ENCODE data around the gene EPHA3.

Gene EPHA3

DNA sequence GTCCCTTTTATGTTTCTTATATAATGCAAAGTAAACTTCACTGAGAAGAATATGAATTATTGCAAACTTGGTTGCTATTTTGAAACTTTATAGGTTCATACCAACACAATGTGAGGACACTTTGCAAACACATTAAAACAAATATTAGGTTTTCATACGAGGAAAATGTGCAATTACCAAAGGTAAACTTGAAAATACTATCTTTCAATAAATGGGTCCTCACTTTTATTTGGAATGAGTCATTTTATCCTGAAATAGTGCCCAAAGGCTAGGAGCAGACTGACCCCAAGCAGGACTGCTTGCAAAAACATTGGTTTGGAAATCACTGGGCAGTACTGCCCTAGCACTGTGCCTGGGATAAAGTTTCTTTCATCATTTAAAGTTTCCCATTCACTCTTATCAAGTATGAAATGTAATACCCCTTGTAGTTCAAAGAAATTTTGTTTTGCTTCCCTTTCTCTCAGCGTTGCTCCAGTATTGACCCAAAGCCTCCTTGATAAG is 396.5 kb downstream of the EPHA3 start:
- DNase-seq (ENCODE audit: low read depth in 1 of 2, low spot score in 1 of 2): no peak
- H3K27ac ChIP-seq (replicated peaks): no peak overlapping the region
- no peak overlapping the region for H3K4me3 ChIP-seq (replicated peaks; ENCODE audit: insufficient read depth, low read length)
- no peaks in the 10 kb centered on the region for H3K27me3 ChIP-seq (ENCODE audit: insufficient read depth, poor library complexity, severe bottlenecking)
- TF ChIP-seq SPI1 (IDR thresholded peaks at IDR 0.05; ENCODE audit: borderline replicate concordance, low read depth) (no peak), POLR2AphosphoS5 (IDR thresholded peaks at IDR 0.05; ENCODE audit: low read depth) (no peak), GABPA (IDR thresholded peaks at IDR 0.05; ENCODE audit: low read depth) (no peak)
- TF ChIP-seq, protein P1, sequence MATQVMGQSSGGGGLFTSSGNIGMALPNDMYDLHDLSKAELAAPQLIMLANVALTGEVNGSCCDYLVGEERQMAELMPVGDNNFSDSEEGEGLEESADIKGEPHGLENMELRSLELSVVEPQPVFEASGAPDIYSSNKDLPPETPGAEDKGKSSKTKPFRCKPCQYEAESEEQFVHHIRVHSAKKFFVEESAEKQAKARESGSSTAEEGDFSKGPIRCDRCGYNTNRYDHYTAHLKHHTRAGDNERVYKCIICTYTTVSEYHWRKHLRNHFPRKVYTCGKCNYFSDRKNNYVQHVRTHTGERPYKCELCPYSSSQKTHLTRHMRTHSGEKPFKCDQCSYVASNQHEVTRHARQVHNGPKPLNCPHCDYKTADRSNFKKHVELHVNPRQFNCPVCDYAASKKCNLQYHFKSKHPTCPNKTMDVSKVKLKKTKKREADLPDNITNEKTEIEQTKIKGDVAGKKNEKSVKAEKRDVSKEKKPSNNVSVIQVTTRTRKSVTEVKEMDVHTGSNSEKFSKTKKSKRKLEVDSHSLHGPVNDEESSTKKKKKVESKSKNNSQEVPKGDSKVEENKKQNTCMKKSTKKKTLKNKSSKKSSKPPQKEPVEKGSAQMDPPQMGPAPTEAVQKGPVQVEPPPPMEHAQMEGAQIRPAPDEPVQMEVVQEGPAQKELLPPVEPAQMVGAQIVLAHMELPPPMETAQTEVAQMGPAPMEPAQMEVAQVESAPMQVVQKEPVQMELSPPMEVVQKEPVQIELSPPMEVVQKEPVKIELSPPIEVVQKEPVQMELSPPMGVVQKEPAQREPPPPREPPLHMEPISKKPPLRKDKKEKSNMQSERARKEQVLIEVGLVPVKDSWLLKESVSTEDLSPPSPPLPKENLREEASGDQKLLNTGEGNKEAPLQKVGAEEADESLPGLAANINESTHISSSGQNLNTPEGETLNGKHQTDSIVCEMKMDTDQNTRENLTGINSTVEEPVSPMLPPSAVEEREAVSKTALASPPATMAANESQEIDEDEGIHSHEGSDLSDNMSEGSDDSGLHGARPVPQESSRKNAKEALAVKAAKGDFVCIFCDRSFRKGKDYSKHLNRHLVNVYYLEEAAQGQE (IDR thresholded peaks at IDR 0.05; ENCODE audit: insufficient replicate concordance, low read depth): no peak
- TF ChIP-seq, protein P2, sequence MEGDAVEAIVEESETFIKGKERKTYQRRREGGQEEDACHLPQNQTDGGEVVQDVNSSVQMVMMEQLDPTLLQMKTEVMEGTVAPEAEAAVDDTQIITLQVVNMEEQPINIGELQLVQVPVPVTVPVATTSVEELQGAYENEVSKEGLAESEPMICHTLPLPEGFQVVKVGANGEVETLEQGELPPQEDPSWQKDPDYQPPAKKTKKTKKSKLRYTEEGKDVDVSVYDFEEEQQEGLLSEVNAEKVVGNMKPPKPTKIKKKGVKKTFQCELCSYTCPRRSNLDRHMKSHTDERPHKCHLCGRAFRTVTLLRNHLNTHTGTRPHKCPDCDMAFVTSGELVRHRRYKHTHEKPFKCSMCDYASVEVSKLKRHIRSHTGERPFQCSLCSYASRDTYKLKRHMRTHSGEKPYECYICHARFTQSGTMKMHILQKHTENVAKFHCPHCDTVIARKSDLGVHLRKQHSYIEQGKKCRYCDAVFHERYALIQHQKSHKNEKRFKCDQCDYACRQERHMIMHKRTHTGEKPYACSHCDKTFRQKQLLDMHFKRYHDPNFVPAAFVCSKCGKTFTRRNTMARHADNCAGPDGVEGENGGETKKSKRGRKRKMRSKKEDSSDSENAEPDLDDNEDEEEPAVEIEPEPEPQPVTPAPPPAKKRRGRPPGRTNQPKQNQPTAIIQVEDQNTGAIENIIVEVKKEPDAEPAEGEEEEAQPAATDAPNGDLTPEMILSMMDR (IDR thresholded peaks at IDR 0.05; ENCODE audit: insufficient read depth, low read length): no peak

DNA sequence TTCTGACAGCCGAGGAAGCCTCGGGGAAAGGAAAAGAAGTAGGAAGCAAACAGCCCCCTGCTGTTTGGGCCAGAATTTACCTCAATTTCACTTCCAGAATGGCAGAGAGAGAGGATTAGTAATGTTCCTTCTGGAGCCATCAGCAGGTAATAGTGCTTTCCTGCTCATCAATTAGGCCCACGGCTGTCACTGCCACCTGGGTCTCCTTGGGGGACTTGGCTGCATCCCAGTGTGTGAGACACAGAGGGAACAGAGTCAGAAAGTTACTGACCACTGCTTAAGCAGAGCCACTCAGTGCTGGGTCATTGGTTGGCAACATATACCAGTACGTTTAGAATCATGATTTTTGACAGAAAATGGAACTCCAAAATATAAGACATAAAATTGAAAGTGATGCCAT is 397.0 kb downstream of the EPHA3 start:
- TF ChIP-seq POLR2AphosphoS5 (IDR thresholded peaks at IDR 0.05; ENCODE audit: low read depth): no peak
- TF ChIP-seq GABPA (IDR thresholded peaks at IDR 0.05; ENCODE audit: low read depth): no peak
- TF ChIP-seq SPI1 (IDR thresholded peaks at IDR 0.05; ENCODE audit: borderline replicate concordance, low read depth): no peak
- TF ChIP-seq, protein P2 (IDR thresholded peaks at IDR 0.05; ENCODE audit: insufficient read depth, low read length): no peak
- TF ChIP-seq, protein P1 (IDR thresholded peaks at IDR 0.05; ENCODE audit: insufficient replicate concordance, low read depth): no peak
- no peak for DNase-seq (ENCODE audit: low read depth in 1 of 2, low spot score in 1 of 2)
- H3K27me3 ChIP-seq (ENCODE audit: insufficient read depth, poor library complexity, severe bottlenecking): no peaks in the 10 kb centered on the region
- H3K27ac ChIP-seq (replicated peaks): no peak overlapping the region
- H3K4me3 ChIP-seq (replicated peaks; ENCODE audit: insufficient read depth, low read length): no peak overlapping the region

DNA sequence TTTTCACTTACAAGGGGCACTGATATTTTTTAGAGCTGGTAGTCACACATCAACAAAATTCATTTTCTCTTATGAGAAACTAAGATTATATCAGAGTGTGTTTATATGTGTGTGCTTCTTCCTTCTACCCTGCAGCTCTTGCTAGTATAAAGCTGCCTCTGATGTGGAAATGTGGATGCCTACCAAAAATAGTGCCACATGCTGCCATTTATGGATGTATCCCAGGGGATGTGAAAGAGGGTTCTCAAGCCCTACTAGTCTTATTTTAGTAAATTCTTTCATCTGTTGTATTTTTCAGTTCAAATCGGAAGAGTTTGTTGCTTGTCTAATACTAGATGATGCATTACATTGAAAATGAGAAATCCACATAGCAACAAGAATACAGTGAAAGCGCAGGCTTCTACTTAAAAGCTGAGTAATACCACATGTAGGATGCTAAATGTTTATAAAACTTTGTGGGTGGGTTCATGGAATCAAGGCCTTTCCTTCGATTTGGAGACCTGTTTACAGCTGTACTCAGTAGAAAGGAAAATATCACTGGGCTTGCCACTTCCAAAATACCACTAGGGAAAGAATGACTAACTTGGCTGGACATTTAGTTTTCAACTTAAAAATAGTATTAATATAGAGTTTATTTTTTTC is 399.2 kb downstream of the EPHA3 start:
- Histone ChIP-seq H3K27me3 (ENCODE audit: insufficient read depth, poor library complexity, severe bottlenecking) (no peaks in the 10 kb centered on the region), H3K27ac (replicated peaks) (no peak overlapping the region), H3K4me3 (replicated peaks; ENCODE audit: insufficient read depth, low read length) (no peak overlapping the region)
- DNase-seq (ENCODE audit: low read depth in 1 of 2, low spot score in 1 of 2): no peak
- TF ChIP-seq, protein P1 (IDR thresholded peaks at IDR 0.05; ENCODE audit: insufficient replicate concordance, low read depth): no peak
- TF ChIP-seq POLR2AphosphoS5 (IDR thresholded peaks at IDR 0.05; ENCODE audit: low read depth) (no peak), SPI1 (IDR thresholded peaks at IDR 0.05; ENCODE audit: borderline replicate concordance, low read depth) (no peak), GABPA (IDR thresholded peaks at IDR 0.05; ENCODE audit: low read depth) (no peak)
- TF ChIP-seq, protein P2 (IDR thresholded peaks at IDR 0.05; ENCODE audit: insufficient read depth, low read length): no peak

All from HL-60 (cell line).